Measurements from ENCODE around the gene FBF1. TPM values are rescaled to one million over a fixed set of nuclear protein-coding genes. Genes with fewer than 3 reads are reported as not detected.

FBF1 gene
- total and polyA plus RNA-seq, 2 of the 8 experiments (the other 6 are each of a cell fraction or from before 2014, with no cell fraction given): 8.1 to 13.1 TPM

- TF ChIP-seq FOSL1 (IDR thresholded peaks at IDR 0.05; ENCODE audit: insufficient read depth, low read depth, low read length) (no peak), GABPA (IDR thresholded peaks at IDR 0.05; ENCODE audit: borderline replicate concordance, insufficient read depth, low read length) (no peak; the same call in 1 of the 2 replicates), EP300 (IDR thresholded peaks at IDR 0.05; ENCODE audit: borderline replicate concordance in 1 of 2, low read depth in 2 of 2, low read length in 2 of 2) (no peak), KDM5A (IDR thresholded peaks at IDR 0.05; ENCODE audit: low read length) (no peak), POU5F1 (IDR thresholded peaks at IDR 0.05; ENCODE audit: low read depth, low read length) (no peak), TAF7 (optimal IDR thresholded peaks at IDR 0.05; ENCODE audit: borderline replicate concordance, low read depth, low read length) (peak; percentile 28), MAX (IDR thresholded peaks at IDR 0.05) (peak; percentile 93), CBX8 (IDR thresholded peaks at IDR 0.05; ENCODE audit: borderline replicate concordance, low read depth, low read length) (no peak), POLR2AphosphoS5 (IDR thresholded peaks at IDR 0.05; ENCODE audit: low read depth, low read length) (no peak), SIX5 (IDR thresholded peaks at IDR 0.05; ENCODE audit: low read depth, low read length) (no peak), ATF3 (IDR thresholded peaks at IDR 0.05; ENCODE audit: insufficient read depth, low read depth, low read length) (no peak), CHD1 (IDR thresholded peaks at IDR 0.05; ENCODE audit: low read depth, low read length) (no peak), TBP (IDR thresholded peaks at IDR 0.05; ENCODE audit: low read depth, low read length) (no peak), CBX5 (IDR thresholded peaks at IDR 0.05; ENCODE audit: low read depth, low read length) (no peak), JUND (IDR thresholded peaks at IDR 0.05; ENCODE audit: low read length) (no peak), CREB1 (IDR thresholded peaks at IDR 0.05) (peak; percentile 47; the same call in 1 of the 2 replicates), PHF8 (conservative IDR thresholded peaks at IDR 0.05; ENCODE audit: low read depth, low read length) (no peak), SIRT6 (IDR thresholded peaks at IDR 0.05; ENCODE audit: low read length) (no peak), GTF2F1 (IDR thresholded peaks at IDR 0.05; ENCODE audit: borderline replicate concordance, low read depth, low read length) (no peak), BACH1 (IDR thresholded peaks at IDR 0.05; ENCODE audit: low read length) (no peak), CTBP2 (IDR thresholded peaks at IDR 0.05; ENCODE audit: borderline replicate concordance, insufficient read depth, insufficient read length, low read length) (no peak), RBBP5 (IDR thresholded peaks at IDR 0.05; ENCODE audit: borderline replicate concordance, low read depth, low read length) (peak; percentile 71; the same call in 1 of the 2 replicates), HDAC6 (IDR thresholded peaks at IDR 0.05; ENCODE audit: low read depth, low read length) (no peak), RNF2 (IDR thresholded peaks at IDR 0.05; ENCODE audit: borderline replicate concordance, low read depth, low read length, missing control alignments, poor library complexity, severe bottlenecking) (peak; percentile 37), CHD2 (IDR thresholded peaks at IDR 0.05; ENCODE audit: low read length) (no peak), TAF1 (IDR thresholded peaks at IDR 0.05; ENCODE audit: low read depth, low read length) (peak; percentile 51)
Observed at GRCh38 chr17:75877752-75878173, 63.1 kb downstream of the FBF1 start (continued).
